Measurements from ENCODE around the gene HRH1.
"Not testable (repeated sequence)": the region's sequence is repeated elsewhere in the genome, so short reads cannot be mapped to it uniquely, and the experiment has no call there.

Gene HRH1

DNA sequence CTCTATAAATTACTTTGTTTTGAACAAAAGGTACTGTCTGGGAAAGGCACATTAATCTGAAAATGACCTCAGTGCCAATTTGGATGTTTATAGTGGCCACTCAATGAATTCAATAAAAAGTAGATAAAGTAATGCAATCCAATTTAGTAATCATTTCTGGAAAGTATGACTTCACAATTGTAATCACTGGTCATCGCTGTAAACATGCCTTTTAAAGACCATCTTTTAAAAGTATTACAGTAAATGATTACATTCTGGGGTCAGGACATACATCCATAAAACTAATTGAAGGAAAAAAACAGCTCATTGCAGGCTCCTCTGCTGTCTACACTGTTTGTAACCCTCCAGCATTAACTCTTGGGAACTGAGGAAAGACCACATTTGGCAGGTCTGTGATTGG, 43.2 kb downstream of the HRH1 start:
- no peaks in the 10 kb centered on the region; the same call in 1 of the 2 replicates for H3K9me3 ChIP-seq (ENCODE audit: control insufficient read depth, insufficient read depth, low read length)
- H3K36me3 ChIP-seq (ENCODE audit: control insufficient read depth, insufficient read depth, low read length) = no peaks in the 10 kb centered on the region
- no peak overlapping the region for H3K9ac ChIP-seq (ENCODE audit: low read depth, low read length)
- H3K4me3 ChIP-seq (ENCODE audit: low read depth, low read length) = no peak overlapping the region
- H3K27me3 ChIP-seq (ENCODE audit: control insufficient read depth, insufficient read depth, low read length) = no peaks in the 10 kb centered on the region
- no peak overlapping the region for H3K27ac ChIP-seq (ENCODE audit: low read depth, low read length)
- peaks cover 11% of the 10 kb centered on the region for H3K4me1 ChIP-seq (ENCODE audit: control insufficient read depth, insufficient read depth, low read length)

DNA sequence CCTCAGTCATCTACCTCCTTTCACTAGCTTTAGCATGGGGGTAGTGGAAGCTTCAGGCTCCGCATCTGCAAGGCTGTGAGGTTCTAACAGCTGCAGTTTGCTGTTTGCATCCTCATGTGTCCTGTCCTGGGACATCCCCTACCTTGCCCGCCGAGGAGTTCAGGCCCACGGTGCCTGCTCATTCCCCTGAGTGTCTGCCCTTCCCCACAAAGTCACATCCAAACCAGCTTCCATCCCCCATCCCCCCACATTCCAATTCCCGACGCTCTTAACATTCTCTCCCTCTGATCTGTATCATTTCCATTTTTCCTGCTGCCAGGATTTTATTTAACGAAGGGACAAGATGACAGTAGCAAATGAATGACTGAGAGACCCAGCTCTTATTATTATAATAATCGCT, 43.8 kb downstream of the HRH1 start:
- H3K9ac ChIP-seq (ENCODE audit: low read depth, low read length) = no peak overlapping the region
- H3K9me3 ChIP-seq (ENCODE audit: control insufficient read depth, insufficient read depth, low read length) = no peaks in the 10 kb centered on the region; the same call in 1 of the 2 replicates
- no peak overlapping the region for H3K4me3 ChIP-seq (ENCODE audit: low read depth, low read length)
- H3K4me1 ChIP-seq (ENCODE audit: control insufficient read depth, insufficient read depth, low read length) = peaks cover 11% of the 10 kb centered on the region
- no peaks in the 10 kb centered on the region for H3K27me3 ChIP-seq (ENCODE audit: control insufficient read depth, insufficient read depth, low read length)
- H3K27ac ChIP-seq (ENCODE audit: low read depth, low read length) = no peak overlapping the region
- no peaks in the 10 kb centered on the region for H3K36me3 ChIP-seq (ENCODE audit: control insufficient read depth, insufficient read depth, low read length)

DNA sequence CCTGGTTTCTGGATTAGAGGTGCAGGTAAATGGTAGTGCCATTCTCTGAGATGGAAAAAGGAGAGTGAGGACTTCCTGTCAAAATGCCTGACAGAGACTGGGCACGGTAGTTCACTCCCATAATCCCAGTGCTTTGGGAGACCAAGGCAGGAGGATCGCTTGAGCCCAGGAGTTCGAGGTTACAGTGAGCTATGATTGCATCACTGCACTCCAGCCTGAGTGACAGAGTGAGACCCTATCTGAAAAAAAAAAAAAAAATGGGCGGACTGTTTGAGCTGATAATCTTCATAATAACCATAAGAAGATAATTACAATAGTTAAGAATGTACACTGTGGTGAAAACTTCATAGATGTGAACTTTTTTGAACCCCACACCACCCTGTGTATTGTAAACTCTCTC, 44.2 kb downstream of the HRH1 start:
- Histone ChIP-seq H3K9ac (ENCODE audit: low read depth, low read length) (no peak overlapping the region), H3K36me3 (ENCODE audit: control insufficient read depth, insufficient read depth, low read length) (no peaks in the 10 kb centered on the region), H3K4me3 (ENCODE audit: low read depth, low read length) (no peak overlapping the region), H3K27ac (ENCODE audit: low read depth, low read length) (no peak overlapping the region), H3K9me3 (ENCODE audit: control insufficient read depth, insufficient read depth, low read length) (no peaks in the 10 kb centered on the region; the same call in 1 of the 2 replicates), H3K27me3 (ENCODE audit: control insufficient read depth, insufficient read depth, low read length) (no peaks in the 10 kb centered on the region), H3K4me1 (ENCODE audit: control insufficient read depth, insufficient read depth, low read length) (peaks cover 11% of the 10 kb centered on the region)

DNA sequence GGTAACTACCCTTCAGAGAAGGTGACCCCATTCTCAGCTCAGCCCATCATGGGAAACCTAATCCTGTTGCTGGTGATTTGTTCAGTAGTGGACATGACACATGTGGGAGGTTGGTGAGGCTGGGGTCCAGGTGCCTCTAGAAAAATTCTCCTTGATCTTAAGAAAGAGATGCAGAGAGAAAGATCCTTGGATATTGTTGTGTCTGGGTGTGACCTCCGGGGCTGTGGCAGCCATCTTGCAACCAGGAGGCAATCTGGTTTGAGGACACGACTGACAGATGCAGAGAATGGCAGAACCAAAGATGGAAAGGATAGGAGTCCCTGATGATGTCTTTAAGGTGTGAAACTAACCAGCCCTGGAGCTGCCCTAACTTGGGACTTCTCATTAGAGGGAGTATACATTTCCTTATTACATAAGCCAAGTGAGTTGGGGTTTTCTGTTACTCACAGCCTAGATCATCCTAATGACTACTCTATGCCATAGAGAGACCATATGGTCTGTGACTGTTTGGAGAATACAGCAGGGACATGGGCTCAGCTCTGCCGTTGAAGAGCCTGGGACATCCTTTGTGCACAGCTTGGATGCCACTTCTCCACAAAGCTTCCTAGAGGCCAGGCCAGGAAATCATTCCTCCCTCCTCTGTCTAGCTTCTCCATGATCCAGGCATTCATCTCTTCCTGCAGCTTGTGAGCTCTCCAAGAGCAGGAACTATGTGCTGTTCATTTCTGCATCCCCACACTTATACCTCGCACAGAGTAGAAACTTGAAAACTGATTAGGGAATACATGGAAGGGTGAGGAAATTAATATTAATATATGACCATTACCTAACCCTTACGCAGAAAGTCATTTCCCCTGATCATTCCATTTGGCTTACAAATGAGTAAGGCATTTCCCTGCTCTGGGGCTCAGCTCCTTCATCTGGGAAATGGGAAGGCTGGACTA, 45.9 kb downstream of the HRH1 start:
- H3K4me1 ChIP-seq (ENCODE audit: control insufficient read depth, insufficient read depth, low read length) = peaks cover 11% of the 10 kb centered on the region
- no peaks in the 10 kb centered on the region for H3K9me3 ChIP-seq (ENCODE audit: control insufficient read depth, insufficient read depth, low read length)
- H3K27ac ChIP-seq (ENCODE audit: low read depth, low read length) = no peak overlapping the region
- no peak overlapping the region for H3K4me3 ChIP-seq (ENCODE audit: low read depth, low read length)
- no peak overlapping the region for H3K9ac ChIP-seq (ENCODE audit: low read depth, low read length)
- no peaks in the 10 kb centered on the region for H3K27me3 ChIP-seq (ENCODE audit: control insufficient read depth, insufficient read depth, low read length)
- H3K36me3 ChIP-seq (ENCODE audit: control insufficient read depth, insufficient read depth, low read length) = no peaks in the 10 kb centered on the region

DNA sequence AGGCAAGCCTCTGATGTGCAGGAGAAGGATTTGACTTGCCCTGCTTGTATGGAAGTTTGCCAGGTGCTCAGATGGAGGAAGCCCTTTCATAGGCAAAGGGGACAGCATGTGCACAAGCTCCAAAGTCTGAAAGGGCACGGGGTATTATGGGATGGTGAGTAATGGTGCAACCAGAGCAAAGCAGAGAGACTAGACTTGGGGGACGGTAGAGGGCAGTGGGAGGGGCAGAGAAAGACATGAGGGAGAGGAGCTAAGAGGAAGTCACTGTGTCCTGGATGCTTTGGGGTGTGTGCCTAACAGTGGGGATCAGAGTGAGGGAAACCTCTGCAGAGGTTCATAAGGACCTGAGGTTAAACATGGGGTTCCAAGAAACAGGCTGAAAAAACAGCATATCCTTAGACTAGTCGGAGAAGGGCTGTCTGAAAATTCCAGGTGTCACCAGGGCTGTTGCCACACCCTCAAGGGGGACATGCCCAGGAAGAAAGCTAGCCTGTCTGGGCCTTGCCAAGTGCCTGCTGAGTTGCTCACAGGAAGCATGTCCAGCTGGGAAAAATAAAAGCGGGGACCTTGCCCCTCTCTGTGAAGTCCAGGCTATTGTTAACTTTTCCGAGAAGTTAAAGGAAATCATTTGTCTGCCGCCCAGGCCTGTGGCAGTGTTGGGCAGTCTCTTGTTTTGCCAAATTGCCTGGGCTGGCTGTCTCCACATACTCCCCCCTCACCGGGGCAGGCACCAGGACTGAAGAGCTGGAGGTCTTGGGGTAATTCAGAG, 47.1 kb downstream of the HRH1 start:
- Histone ChIP-seq H3K4me3 (ENCODE audit: low read depth, low read length) (no peak overlapping the region), H3K4me1 (ENCODE audit: control insufficient read depth, insufficient read depth, low read length) (peaks cover 8% of the 10 kb centered on the region; the same call in 1 of the 2 replicates), H3K9ac (ENCODE audit: low read depth, low read length) (no peak overlapping the region), H3K36me3 (ENCODE audit: control insufficient read depth, insufficient read depth, low read length) (no peaks in the 10 kb centered on the region), H3K27ac (ENCODE audit: low read depth, low read length) (no peak overlapping the region), H3K27me3 (ENCODE audit: control insufficient read depth, insufficient read depth, low read length) (no peaks in the 10 kb centered on the region), H3K9me3 (ENCODE audit: control insufficient read depth, insufficient read depth, low read length) (no peaks in the 10 kb centered on the region)

DNA sequence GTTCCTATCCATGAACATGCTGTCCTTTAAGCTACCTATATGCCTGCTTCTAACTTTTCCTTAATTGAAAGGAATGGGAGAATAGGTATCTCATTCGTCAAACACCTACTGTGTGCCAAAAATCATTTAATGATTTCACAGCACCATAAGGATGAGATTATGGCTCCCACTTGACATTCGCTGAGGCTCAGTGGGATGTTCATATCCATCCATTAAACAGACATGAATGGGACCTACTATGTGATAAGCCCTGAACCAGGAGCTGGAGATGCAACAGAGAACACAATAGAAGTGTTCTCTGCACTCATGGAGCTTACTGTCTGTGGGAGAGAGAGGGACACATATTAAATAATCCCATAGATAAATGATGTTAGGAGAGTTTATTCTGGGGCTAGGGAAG, 49.7 kb downstream of the HRH1 start:
- Histone ChIP-seq H3K4me3 (ENCODE audit: low read depth, low read length) (no peak overlapping the region), H3K4me1 (ENCODE audit: control insufficient read depth, insufficient read depth, low read length) (peaks cover 4% of the 10 kb centered on the region; the same call in 1 of the 2 replicates), H3K27me3 (ENCODE audit: control insufficient read depth, insufficient read depth, low read length) (no peaks in the 10 kb centered on the region), H3K9ac (ENCODE audit: low read depth, low read length) (no peak overlapping the region), H3K27ac (ENCODE audit: low read depth, low read length) (no peak overlapping the region), H3K36me3 (ENCODE audit: control insufficient read depth, insufficient read depth, low read length) (no peaks in the 10 kb centered on the region), H3K9me3 (ENCODE audit: control insufficient read depth, insufficient read depth, low read length) (no peaks in the 10 kb centered on the region)

DNA sequence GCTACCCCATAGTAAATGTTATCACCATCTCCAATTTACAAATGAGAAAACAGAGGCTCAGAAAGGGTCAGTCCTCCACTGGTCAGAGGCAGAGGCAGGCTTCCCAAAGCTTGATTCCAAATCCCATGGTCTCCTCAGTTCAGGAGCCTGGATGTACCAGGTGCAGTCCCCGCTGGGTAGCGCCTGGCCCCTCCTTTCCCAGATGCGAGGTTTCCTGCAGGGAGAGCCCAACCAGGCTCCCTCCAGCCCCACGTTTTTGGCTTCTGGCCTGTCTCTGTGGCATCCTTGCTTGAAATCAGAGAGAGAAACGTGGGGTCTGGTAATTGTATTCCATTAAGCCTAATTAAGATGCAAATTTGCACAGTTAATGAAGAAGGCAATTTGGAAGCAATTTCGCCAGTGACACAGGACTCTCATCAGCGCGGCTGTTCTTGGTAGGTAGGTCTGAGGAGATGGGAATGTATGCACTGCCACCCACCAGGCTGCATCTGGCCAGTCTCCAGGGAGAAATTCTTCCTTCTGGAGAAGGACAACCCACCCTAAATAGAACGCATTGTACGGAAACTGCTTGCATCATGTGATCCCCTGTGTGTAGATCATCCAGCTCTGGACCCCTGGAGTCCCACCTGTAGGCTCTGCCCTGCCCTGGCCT, 50.5 kb downstream of the HRH1 start:
- Histone ChIP-seq H3K9me3 (ENCODE audit: control insufficient read depth, insufficient read depth, low read length) (no peaks in the 10 kb centered on the region), H3K9ac (ENCODE audit: low read depth, low read length) (no peak overlapping the region), H3K27me3 (ENCODE audit: control insufficient read depth, insufficient read depth, low read length) (no peaks in the 10 kb centered on the region), H3K4me1 (ENCODE audit: control insufficient read depth, insufficient read depth, low read length) (peaks cover 4% of the 10 kb centered on the region; the same call in 1 of the 2 replicates), H3K27ac (ENCODE audit: low read depth, low read length) (no peak overlapping the region), H3K4me3 (ENCODE audit: low read depth, low read length) (no peak overlapping the region), H3K36me3 (ENCODE audit: control insufficient read depth, insufficient read depth, low read length) (no peaks in the 10 kb centered on the region)

DNA sequence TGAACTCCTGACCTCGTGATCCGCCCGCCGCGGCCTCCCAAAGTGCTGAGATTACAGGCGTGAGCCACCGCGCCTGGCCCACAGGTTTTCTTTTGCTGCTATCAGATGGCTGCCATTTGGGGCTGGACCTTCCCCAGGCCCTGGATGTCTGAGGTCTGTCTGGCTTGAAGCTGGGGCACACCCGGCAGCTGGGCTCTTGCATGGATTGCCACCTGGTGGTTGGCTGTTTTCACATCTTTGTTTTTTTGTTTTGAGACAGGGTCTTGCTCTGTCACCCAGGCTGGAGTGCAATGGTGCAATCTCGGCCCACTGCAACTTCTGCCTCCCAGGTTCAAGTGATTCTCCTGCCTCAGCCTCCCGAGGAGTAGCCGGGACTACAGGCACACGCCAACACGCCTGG, 51.6 kb downstream of the HRH1 start:
- not testable (repeated sequence) for H3K4me1 ChIP-seq (ENCODE audit: control insufficient read depth, insufficient read depth, low read length); H3K9me3 ChIP-seq (ENCODE audit: control insufficient read depth, insufficient read depth, low read length); H3K4me3 ChIP-seq (ENCODE audit: low read depth, low read length); H3K27ac ChIP-seq (ENCODE audit: low read depth, low read length); H3K9ac ChIP-seq (ENCODE audit: low read depth, low read length); H3K27me3 ChIP-seq (ENCODE audit: control insufficient read depth, insufficient read depth, low read length); H3K36me3 ChIP-seq (ENCODE audit: control insufficient read depth, insufficient read depth, low read length)

DNA sequence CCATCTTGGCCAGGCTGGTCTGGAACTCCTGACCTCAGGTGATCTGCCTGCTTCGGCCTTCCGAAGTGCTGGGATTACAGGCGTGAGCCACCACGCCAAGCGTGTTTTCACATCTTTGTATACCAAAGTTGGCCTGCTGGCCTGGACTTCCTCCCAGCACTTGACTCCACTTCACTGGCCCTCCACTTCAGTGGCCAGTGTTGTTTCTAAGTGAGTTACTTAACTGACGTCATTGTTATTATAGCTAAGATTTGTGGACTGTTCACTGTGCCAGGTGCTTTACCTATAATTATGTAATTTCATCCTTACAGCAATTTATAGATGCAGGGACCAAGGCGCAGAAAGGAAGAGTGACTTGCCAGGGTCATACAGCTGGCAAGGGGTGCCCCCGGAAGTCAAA, 52.0 kb downstream of the HRH1 start:
- Histone ChIP-seq H3K9ac (ENCODE audit: low read depth, low read length) (no peak overlapping the region), H3K4me3 (ENCODE audit: low read depth, low read length) (no peak overlapping the region), H3K27me3 (ENCODE audit: control insufficient read depth, insufficient read depth, low read length) (no peaks in the 10 kb centered on the region), H3K9me3 (ENCODE audit: control insufficient read depth, insufficient read depth, low read length) (no peaks in the 10 kb centered on the region), H3K36me3 (ENCODE audit: control insufficient read depth, insufficient read depth, low read length) (no peaks in the 10 kb centered on the region), H3K4me1 (ENCODE audit: control insufficient read depth, insufficient read depth, low read length) (peaks cover 2% of the 10 kb centered on the region; the same call in 1 of the 2 replicates), H3K27ac (ENCODE audit: low read depth, low read length) (no peak overlapping the region)

DNA sequence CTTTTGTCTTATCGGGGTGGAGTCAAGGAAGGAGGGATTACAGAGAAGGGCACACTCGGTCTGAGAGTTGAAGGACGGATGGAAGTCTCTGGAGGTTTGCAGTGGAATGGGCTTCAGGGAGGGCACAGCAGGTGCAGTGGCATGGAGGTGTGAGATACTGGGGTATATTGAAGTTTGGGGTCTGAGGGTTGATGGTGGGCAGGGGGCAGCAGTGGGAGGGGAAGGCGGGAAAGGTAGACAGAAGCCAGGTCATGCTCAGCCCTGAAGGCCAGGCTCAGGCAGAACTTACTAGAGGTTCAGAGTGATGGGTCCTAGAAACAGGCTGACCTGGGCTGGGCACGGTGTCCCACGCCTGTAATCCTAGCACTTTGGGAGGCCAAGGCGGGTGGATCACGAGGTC, 52.7 kb downstream of the HRH1 start:
- Histone ChIP-seq H3K4me1 (ENCODE audit: control insufficient read depth, insufficient read depth, low read length) (no peaks in the 10 kb centered on the region), H3K4me3 (ENCODE audit: low read depth, low read length) (no peak overlapping the region), H3K27me3 (ENCODE audit: control insufficient read depth, insufficient read depth, low read length) (no peaks in the 10 kb centered on the region), H3K9ac (ENCODE audit: low read depth, low read length) (no peak overlapping the region), H3K36me3 (ENCODE audit: control insufficient read depth, insufficient read depth, low read length) (no peaks in the 10 kb centered on the region), H3K27ac (ENCODE audit: low read depth, low read length) (no peak overlapping the region), H3K9me3 (ENCODE audit: control insufficient read depth, insufficient read depth, low read length) (no peaks in the 10 kb centered on the region)
